Osteoblast (primary cell): ENCODE data around the gene PARD3. TPM values are rescaled to one million over a fixed set of nuclear protein-coding genes. Genes with fewer than 3 reads are reported as not detected.

Source experiments
- DNase-seq: peaks from one replicate; pipeline ENCODE4 v3.0.0; 2011; ENCODE audit warnings: low spot score, mixed read lengths; ENCODE audit not compliant: insufficient read length; ENCODE audit errors: missing footprints
- H2AFZ ChIP-seq: 2 replicates; pipeline ENCODE4 v1.6.0; 2011; ENCODE audit warnings: mild to moderate bottlenecking, low read length
- H3K27ac ChIP-seq: 2 replicates; pipeline ENCODE4 v1.5.1; 2011; ENCODE audit warnings: mild to moderate bottlenecking, low read depth, low read length, moderate library complexity
- H3K27me3 ChIP-seq: 2 replicates; pipeline ENCODE4 v1.6.0; 2012; ENCODE audit warnings: mild to moderate bottlenecking, control low read depth, inconsistent platforms, low read length, moderate library complexity; ENCODE audit not compliant: insufficient read depth
- H3K36me3 ChIP-seq: 2 replicates; pipeline ENCODE4 v1.5.1; 2011; ENCODE audit warnings: mild to moderate bottlenecking, low read length, control low read depth, moderate library complexity; ENCODE audit not compliant: insufficient read depth
- H3K4me1 ChIP-seq: 2 replicates; pipeline ENCODE4 v1.5.1; 2011; ENCODE audit warnings: mild to moderate bottlenecking, low read length, control low read depth, moderate library complexity; ENCODE audit not compliant: insufficient read depth
- H3K4me2 ChIP-seq: 2 replicates; pipeline ENCODE4 v1.6.0; 2011; ENCODE audit warnings: mild to moderate bottlenecking, low read length; ENCODE audit not compliant: insufficient read depth
- H3K4me3 ChIP-seq: fragments of 200-600 bp; sonication (generic); 3 replicates; pipeline ENCODE4 v1.5.1; 2012; ENCODE audit warnings: mild to moderate bottlenecking, low read length, inconsistent platforms; ENCODE audit not compliant: insufficient read depth
- H3K79me2 ChIP-seq: 2 replicates; pipeline ENCODE4 v1.6.0; 2012; ENCODE audit warnings: mild to moderate bottlenecking, low read length, control low read depth, inconsistent platforms; ENCODE audit not compliant: insufficient read depth
- H3K9me3 ChIP-seq: 2 replicates; pipeline ENCODE4 v1.5.1; 2011; ENCODE audit warnings: low read depth, low read length, control low read depth
- H4K20me1 ChIP-seq: 2 replicates; pipeline ENCODE4 v1.6.0; 2012; ENCODE audit warnings: mild to moderate bottlenecking, low read length, control low read depth; ENCODE audit not compliant: insufficient read depth
- CTCF ChIP-seq: IDR thresholded peaks from 2 replicates; pipeline ENCODE4 v1.5.1; 2011; ENCODE audit warnings: mild to moderate bottlenecking, low read depth, low read length, moderate library complexity; ENCODE audit errors: extremely low read depth
- total RNA-seq: library from RNA; depleted of rRNA; stranded (reverse); fragments of >200 nt; gene quantifications from 2 replicates; pipeline ENCODE4 v1.2.3, GENCODE V29; 2012

The PARD3 gene
- total RNA-seq, 1 donor, result 71.7 TPM

DNA sequence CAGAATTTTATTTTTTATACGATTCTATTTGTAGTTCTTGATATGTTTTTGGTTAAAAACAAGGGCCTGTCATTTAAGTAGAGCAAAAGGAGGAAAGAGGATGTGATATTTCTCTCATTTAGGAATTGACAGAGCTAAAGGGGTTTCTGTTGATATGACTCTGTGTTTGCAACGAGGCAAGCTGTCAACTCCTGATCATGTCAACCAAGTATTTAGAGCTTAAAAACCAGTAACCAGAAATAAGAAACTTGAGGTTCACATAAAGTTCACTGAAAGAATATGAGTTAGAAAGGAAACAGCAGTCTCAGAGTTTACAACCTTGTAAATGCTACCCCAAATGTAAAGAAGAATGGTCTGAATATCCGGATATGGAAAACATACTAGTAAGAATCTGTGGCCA lies 434.2 kb downstream of the PARD3 start:
- no peak overlapping the region for H3K4me2 ChIP-seq
- no peak overlapping the region for H3K27ac ChIP-seq
- no peaks in the 10 kb centered on the region for H3K9me3 ChIP-seq

DNA sequence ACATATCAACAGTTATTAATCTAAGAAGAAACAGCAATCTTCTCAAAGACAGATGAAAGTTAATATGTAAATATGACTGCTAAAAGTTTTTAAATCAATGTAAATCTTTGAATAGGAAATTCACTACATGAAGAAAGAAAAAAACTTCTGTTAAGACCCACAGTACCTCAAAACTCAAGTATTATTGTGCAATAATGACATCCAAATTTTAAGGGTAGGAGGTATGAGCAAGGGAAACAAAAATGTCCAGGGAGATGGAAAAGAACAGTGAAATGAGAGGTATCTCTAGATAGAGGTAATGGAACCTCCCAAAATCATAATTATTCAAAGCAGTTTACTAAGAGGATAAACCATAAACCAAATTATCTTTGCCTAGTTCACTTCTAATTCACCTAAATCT lies 436.8 kb downstream of the PARD3 start:
- Histone ChIP-seq H3K9me3 (no peaks in the 10 kb centered on the region), H3K4me1 (no peaks in the 10 kb centered on the region), H3K4me2 (no peak overlapping the region), H3K79me2 (no peaks in the 10 kb centered on the region), H2AFZ (no peak overlapping the region), H4K20me1 (no peaks in the 10 kb centered on the region), H3K27ac (no peak overlapping the region), H3K27me3 (no peaks in the 10 kb centered on the region), H3K4me3 (no peak overlapping the region), H3K36me3 (no peaks in the 10 kb centered on the region)
- TF ChIP-seq CTCF, result no peak
- DNase-seq, result no peak

More for the DNA sequence above, 434.2 kb downstream of the PARD3 start:
- TF ChIP-seq CTCF, result no peak
- no peak overlapping the region for H2AFZ ChIP-seq
- no peak for DNase-seq
- no peaks in the 10 kb centered on the region for H3K27me3 ChIP-seq
- no peaks in the 10 kb centered on the region for H4K20me1 ChIP-seq
- H3K36me3 ChIP-seq, result no peaks in the 10 kb centered on the region
- no peaks in the 10 kb centered on the region for H3K4me1 ChIP-seq
- H3K4me3 ChIP-seq, result no peak overlapping the region
- no peaks in the 10 kb centered on the region for H3K79me2 ChIP-seq

GRCh38 chr10:34377833-34378232 lies 437.3 kb downstream of the PARD3 start:
- no peak overlapping the region for H3K4me3 ChIP-seq
- H3K4me1 ChIP-seq, result no peaks in the 10 kb centered on the region
- no peaks in the 10 kb centered on the region for H3K79me2 ChIP-seq
- H3K27ac ChIP-seq, result no peak overlapping the region
- no peaks in the 10 kb centered on the region for H3K36me3 ChIP-seq
- no peaks in the 10 kb centered on the region for H4K20me1 ChIP-seq
- TF ChIP-seq CTCF, result no peak
- no peaks in the 10 kb centered on the region for H3K9me3 ChIP-seq
- H3K27me3 ChIP-seq, result no peaks in the 10 kb centered on the region
- no peak overlapping the region for H2AFZ ChIP-seq
- no peak for DNase-seq
- no peak overlapping the region for H3K4me2 ChIP-seq

- H2AFZ ChIP-seq, result no peak overlapping the region
- no peaks in the 10 kb centered on the region for H4K20me1 ChIP-seq
- H3K27ac ChIP-seq, result no peak overlapping the region
- no peak for DNase-seq
- H3K27me3 ChIP-seq, result no peaks in the 10 kb centered on the region
- no peaks in the 10 kb centered on the region for H3K36me3 ChIP-seq
- no peaks in the 10 kb centered on the region for H3K4me1 ChIP-seq
- TF ChIP-seq CTCF, result no peak
- no peak overlapping the region for H3K4me3 ChIP-seq
- no peak overlapping the region for H3K4me2 ChIP-seq
- H3K9me3 ChIP-seq, result no peaks in the 10 kb centered on the region
- no peaks in the 10 kb centered on the region for H3K79me2 ChIP-seq
Measured at GRCh38 chr10:34374356-34375045, 440.6 kb downstream of the PARD3 start.
